ENCODE data around the gene LRMDA.

LRMDA gene

GRCh38 chr10:76388321-76389023, 957.0 kb downstream of the LRMDA start:
- in situ Hi-C loops (cut with MboI; ENCODE audit: low sequenced_read_pairs): no loop called here

- in situ Hi-C loops (cut with MboI; ENCODE audit: low sequenced_read_pairs): no loop called here
Measured at GRCh38 chr10:76393875-76394706, 962.7 kb downstream of the LRMDA start.

- in situ Hi-C loops (cut with MboI; ENCODE audit: low sequenced_read_pairs): no loop called here
Measured at GRCh38 chr10:76394707-76395042, 963.3 kb downstream of the LRMDA start.

GRCh38 chr10:76395251-76395650, 963.8 kb downstream of the LRMDA start:
- in situ Hi-C loops (cut with MboI; ENCODE audit: low sequenced_read_pairs): no loop called here

GRCh38 chr10:76396134-76396533, 964.7 kb downstream of the LRMDA start:
- in situ Hi-C loops (cut with MboI; ENCODE audit: low sequenced_read_pairs): no loop called here

- in situ Hi-C loops (cut with MboI; ENCODE audit: low sequenced_read_pairs): no loop called here
Measured at GRCh38 chr10:76397181-76398042, 966.0 kb downstream of the LRMDA start.

GRCh38 chr10:76398043-76398710, 966.8 kb downstream of the LRMDA start:
- in situ Hi-C loops (cut with MboI; ENCODE audit: low sequenced_read_pairs): no loop called here

GRCh38 chr10:76399226-76399625, 967.8 kb downstream of the LRMDA start:
- in situ Hi-C loops (cut with MboI; ENCODE audit: low sequenced_read_pairs): no loop called here

- in situ Hi-C loops (cut with MboI; ENCODE audit: low sequenced_read_pairs): no loop called here
Measured at GRCh38 chr10:76401006-76401405, 969.6 kb downstream of the LRMDA start.

- in situ Hi-C loops (cut with MboI; ENCODE audit: low sequenced_read_pairs): no loop called here
Measured at GRCh38 chr10:76403912-76404311, 972.5 kb downstream of the LRMDA start.

- in situ Hi-C loops (cut with MboI; ENCODE audit: low sequenced_read_pairs): no loop called here
Measured at GRCh38 chr10:76404531-76404930, 973.1 kb downstream of the LRMDA start.

GRCh38 chr10:76405922-76406321, 974.5 kb downstream of the LRMDA start:
- in situ Hi-C loops (cut with MboI; ENCODE audit: low sequenced_read_pairs): no loop called here

GRCh38 chr10:76408646-76409045, 977.2 kb downstream of the LRMDA start:
- in situ Hi-C loops (cut with MboI; ENCODE audit: low sequenced_read_pairs): no loop called here

- in situ Hi-C loops (cut with MboI; ENCODE audit: low sequenced_read_pairs): no loop called here
Measured at GRCh38 chr10:76411729-76412435, 980.5 kb downstream of the LRMDA start.

- in situ Hi-C loops (cut with MboI; ENCODE audit: low sequenced_read_pairs): no loop called here
Measured at GRCh38 chr10:76415554-76415953, 984.1 kb downstream of the LRMDA start.

- in situ Hi-C loops (cut with MboI; ENCODE audit: low sequenced_read_pairs): no loop called here
Measured at GRCh38 chr10:76416642-76417041, 985.2 kb downstream of the LRMDA start.

GRCh38 chr10:76420725-76421124, 989.3 kb downstream of the LRMDA start:
- in situ Hi-C loops (cut with MboI; ENCODE audit: low sequenced_read_pairs): no loop called here

- in situ Hi-C loops (cut with MboI; ENCODE audit: low sequenced_read_pairs): no loop called here
Measured at GRCh38 chr10:76422769-76423168, 991.3 kb downstream of the LRMDA start.

- in situ Hi-C loops (cut with MboI; ENCODE audit: low sequenced_read_pairs): no loop called here
Measured at GRCh38 chr10:76428551-76429367, 997.3 kb downstream of the LRMDA start.
